Ureter (tissue), 1 donor: ENCODE results near the gene MED15. TPM values are rescaled to one million over a fixed set of nuclear protein-coding genes. Genes with fewer than 3 reads are reported as not detected.
A peak's percentile ranks its signal among the peaks of the same experiment; 100 is the strongest.
"Not testable (repeated sequence)": the region's sequence is repeated elsewhere in the genome, so short reads cannot be mapped to it uniquely, and the experiment has no call there.

Experiments
- DNase-seq: peaks from one replicate; pipeline ENCODE4 v3.0.0-alpha.2; 2020; ENCODE audit warnings: low spot score
- total RNA-seq: library from RNA; stranded (reverse); gene quantifications from one replicate; pipeline ENCODE4 v1.2.4, GENCODE V29; 2023
- donor health status: DM: yes; HTN: yes; CAD: no.

Gene MED15, protein sequence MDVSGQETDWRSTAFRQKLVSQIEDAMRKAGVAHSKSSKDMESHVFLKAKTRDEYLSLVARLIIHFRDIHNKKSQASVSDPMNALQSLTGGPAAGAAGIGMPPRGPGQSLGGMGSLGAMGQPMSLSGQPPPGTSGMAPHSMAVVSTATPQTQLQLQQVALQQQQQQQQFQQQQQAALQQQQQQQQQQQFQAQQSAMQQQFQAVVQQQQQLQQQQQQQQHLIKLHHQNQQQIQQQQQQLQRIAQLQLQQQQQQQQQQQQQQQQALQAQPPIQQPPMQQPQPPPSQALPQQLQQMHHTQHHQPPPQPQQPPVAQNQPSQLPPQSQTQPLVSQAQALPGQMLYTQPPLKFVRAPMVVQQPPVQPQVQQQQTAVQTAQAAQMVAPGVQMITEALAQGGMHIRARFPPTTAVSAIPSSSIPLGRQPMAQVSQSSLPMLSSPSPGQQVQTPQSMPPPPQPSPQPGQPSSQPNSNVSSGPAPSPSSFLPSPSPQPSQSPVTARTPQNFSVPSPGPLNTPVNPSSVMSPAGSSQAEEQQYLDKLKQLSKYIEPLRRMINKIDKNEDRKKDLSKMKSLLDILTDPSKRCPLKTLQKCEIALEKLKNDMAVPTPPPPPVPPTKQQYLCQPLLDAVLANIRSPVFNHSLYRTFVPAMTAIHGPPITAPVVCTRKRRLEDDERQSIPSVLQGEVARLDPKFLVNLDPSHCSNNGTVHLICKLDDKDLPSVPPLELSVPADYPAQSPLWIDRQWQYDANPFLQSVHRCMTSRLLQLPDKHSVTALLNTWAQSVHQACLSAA
- total RNA-seq = 119 TPM

DNA sequence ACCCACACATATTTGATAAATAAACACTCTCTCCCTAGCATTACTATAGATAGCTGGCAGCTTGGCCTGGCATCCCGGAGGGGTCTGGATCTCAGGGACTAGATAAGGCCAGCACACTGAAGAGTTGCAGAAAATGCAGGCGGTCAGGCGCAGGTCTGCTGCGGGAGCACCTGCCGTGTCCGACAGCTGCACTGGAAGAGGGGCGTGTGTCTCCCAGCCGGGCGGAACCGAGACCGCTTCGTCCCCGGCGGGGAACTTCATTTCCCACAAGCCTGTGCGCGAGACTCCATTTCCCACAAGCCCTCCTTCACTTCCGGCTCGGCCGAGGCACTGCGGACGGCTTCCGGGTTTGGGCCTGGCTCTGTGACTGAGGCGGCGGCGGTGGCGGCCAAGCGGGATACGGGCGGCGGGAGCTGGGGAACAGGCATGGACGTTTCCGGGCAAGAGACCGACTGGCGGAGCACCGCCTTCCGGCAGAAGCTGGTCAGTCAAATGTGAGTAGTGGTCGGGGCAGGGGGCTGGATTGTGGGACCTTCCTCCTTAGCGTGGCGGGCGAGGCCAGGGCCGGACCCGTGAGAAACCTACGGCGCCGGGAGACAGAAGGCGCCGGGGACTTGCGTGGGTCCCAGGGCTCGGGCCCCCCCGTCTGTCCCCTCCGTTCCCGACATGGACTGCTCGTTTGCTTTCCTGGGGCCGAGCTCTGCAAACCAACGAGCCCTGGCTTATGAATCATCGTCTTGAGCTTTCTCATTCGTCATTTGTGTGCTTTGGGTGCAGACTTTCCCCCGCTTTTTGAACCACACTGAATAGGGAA, at the start of gene MED15:
Gene MED15, plus strand, starts transcription at position 358 of the 814 bp plus-strand sequence. Its CDS starts 69 bp downstream, at position 427.
- peak; percentile 92 for DNase-seq

DNA sequence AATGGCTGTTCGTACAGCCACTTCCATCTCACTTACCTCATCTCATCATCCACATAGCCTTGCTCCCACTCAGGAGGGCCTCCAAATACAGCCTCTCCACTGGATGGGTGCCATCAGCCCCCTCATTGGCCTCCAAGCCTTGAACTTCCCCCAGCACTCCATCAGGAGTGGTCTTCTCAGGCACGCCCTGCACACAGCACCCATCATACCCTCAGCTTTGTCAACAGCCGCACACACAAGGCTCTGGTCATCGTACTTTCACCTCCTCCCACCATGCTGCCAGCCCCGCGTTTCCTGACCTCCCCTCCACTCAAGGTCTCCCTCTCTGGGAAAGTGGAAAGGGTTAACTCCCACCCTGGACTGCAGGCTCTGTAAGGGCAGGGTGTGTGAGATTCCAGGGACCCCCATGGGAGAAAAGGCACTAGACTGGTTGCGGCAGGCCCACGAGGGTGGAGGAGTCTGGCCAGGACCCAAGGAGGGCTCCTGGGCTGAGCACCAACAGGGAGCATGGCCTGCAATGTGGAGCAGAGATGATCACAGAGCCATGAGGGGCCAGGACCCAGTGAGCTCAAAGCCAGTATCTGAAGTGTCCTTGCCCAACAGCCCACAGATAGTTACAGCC, 48.8 kb upstream of the MED15 start:
- no peak for DNase-seq

DNA sequence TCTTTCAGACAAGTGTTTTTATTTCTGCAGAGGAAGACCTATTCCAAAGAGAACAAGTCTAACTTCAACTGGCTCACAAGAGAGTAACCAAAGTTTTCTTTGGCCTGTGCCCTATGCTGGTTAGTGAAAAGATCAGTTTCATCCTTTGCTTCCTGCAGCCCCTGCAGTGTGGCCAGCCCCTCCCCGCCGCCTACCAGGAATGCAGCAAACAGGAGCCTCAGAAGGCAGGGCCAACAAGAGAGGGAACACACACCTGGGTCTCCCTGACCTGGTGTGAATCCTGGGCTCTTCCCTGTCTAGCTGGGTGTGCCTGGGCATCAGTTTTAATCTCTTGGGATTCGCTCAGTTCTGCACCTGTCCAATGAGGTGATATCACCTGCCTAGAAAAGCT, 48.3 kb upstream of the MED15 start:
- no peak for DNase-seq

DNA sequence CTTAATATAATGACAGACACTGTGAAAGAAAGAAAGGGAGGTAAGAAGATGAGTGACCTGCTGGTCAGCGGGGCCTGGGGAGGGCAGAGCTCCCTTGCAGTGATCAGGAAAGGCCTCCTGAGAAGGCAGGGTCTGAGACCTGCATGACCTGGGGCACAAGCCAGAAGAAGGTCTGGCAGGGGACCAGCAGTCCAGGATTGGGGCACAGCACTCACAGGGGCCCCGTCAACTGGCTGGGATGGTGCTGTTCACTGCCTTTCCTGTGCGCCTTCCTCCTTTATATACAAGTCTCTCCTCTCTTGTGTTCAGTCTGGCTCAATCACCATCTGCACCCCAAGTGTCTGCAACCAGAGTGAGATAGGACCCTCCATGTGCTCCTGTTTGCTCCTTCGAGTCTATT, 47.5 kb upstream of the MED15 start:
- DNase-seq = no peak

DNA sequence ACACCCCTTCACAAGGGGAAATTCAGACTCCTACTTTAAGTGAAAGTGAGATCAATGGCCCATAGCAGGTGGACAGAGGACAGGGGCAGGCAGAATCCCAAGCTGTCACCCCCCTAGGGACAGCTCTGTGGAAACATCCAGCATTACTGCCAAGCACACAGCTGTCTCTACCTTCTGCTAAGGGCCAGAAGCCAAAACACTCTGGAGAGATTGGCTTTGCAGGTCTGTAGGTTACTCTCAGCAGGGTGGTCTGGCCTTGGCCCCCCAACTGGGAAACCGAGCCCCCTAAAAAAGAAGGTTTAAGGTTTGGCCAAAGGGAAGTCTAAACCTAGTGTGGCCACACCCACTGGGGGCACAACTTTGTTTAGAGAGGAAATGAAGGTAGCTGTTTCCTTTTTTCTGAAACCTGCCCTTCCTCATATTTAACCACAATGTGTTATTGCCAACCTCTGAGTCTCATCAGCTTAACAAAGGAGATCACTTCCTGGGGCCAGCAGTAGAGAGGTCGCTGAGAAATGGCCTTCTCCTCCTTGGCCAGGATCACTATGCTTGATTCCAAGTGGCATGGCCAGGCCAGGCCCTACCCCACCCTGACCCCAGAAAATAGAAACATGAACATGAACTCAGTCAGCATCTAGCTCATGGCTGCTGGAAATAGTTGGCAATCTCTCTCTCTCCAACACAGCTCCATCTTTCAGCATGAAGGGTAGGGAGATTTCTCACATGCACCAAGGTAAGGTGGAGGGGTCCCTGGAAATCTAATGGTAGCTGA, 43.9 kb upstream of the MED15 start:
- DNase-seq = no peak

DNA sequence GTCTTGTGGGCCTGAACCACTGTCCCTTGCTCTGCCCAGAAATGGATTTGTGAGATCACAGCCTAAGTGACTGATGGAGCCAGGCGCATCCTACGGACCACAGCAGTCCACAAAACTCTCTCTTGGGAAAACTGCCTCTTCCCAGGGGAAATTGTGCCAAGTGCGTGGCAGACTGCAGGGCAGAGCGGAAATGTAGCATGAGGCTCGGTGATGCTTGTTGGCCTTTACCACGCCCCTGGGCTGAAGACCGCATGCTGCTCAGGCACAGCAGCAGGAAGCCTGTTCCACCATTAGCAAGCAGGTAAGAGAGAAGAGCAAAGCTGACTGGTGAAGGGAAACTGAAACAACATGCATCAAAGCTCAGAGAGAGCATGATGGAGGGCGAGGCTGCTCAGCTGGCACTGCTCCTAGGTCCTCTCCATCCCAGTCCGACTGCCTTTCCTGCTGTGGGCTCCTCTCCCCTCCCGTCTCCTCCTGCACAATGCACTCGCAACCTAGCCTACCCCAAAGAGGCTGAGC, 43.3 kb upstream of the MED15 start:
- no peak for DNase-seq

DNA sequence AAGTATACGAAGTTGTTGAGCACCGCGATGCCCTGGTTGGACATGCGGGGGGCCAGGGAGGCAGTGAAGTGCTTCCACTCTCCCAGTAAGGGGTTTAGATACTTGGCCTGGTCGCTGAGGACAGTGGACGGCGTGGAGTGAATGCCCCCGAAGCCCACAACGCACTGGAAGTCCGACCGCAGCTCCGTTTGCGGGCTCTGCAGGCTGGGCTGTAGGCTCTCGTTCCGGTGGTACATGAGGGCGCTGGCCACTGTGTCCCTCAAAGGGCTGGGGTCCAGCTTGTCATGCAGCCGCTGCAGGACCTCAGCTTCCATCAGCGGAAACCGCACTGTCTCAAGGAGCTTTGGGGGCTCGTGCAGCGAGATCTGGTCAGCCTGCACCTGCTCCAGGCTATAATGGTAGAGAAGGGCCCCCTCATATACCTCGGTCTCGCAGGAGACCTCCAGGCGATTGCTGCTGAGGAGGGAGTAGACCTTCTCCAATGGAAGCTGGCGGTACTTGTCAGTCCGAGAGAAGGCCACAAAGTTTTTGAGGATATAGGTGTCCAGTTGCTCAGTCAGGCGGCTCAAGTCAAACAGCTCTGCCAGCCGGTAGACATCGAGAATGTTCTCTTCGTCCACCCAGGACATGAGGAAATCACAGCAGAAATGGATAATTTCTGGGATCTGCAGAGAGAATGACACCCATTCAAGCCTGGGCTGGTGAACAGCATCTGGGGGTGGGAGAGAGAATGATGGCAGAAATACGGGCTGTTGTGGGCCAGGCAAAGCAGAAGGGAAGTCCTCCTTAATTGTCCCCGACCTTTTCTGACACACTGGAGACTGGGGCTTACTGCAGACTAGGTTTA, 42.3 kb upstream of the MED15 start:
- no peak for DNase-seq

DNA sequence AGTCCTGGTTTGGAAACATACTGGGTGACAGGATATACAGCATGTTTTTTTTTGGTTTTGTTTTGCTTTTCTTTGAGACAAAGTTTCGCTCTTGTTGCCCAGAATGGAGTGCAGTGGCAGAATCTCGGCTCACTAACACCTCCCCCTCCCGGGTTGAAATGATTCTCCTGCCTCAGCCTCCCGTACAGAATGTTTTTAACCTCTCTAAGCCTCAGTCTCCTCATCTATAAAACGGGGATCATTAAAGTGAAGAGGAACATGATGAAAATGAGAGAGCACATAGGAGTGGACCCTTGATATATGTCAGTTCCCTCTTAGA, 41.7 kb upstream of the MED15 start:
- no peak for DNase-seq

DNA sequence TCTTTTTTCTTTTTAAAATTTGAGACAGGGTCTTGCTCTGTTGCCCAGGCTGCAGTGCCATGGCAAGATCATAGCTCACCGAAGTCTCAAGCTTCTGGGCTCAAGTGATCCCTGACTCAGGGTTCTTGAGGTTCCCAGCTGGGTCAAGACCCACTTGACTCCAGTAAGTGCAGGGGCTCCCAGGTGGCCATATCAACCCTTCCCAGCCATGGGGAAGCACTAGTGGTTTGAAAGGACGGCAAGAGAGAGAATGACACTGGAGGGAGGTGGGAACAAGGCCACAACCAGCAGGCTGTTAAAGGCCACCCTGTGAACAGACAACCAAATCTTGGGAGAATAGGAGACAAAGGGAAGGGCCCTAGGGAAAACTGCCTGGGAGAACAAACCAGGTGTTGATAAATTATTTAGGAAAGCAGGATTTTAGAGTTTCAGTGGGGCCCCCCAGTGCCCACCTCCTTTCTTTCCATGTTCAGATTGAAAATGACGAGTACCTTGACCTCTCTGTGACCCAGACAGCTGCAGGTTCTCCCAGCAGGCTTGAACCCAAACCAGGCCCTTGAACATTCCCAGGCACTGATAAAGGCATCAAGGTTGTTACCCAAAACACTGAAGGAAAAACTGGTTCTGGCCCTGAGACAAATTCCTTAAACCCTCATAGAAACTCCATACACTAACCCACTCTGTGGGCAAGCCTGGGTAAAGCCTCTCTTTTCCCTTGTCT, 40.6 kb upstream of the MED15 start:
- no peak for DNase-seq

DNA sequence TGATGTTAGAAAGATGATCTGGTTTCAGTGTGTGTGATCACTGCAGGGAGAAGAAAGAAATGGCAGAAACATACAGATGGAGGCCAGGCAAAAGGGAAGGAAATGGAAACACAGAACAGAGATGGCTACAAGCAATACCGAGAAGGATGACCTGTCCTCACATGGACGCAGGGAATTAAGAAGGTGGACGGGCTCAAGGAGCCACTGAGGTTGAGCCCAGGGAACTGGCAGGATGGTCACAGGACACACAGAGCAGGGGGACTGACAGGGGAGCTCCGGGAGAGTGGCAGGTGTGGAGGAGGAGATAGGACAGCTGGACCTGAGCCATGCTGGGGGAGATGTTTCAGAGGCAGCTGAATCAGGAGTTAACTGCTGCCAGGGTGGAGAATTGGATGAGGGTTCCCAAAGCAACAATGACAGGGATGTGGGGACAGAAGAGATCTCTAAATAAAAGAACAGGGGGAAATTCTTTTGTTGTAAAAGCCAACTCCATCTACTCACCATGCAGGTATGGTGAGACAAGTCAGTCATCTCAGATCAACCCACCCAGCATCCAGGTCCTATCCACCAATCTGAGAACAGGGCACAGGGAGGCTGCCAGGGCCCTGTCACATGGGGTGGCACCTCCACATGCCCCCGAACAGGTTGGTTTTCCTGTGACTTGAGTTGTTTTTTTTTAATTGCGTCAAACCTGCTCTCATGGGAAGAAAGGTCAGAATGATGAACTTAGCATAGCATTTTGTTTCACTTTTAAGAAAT, 38.1 kb upstream of the MED15 start:
- DNase-seq = no peak

DNA sequence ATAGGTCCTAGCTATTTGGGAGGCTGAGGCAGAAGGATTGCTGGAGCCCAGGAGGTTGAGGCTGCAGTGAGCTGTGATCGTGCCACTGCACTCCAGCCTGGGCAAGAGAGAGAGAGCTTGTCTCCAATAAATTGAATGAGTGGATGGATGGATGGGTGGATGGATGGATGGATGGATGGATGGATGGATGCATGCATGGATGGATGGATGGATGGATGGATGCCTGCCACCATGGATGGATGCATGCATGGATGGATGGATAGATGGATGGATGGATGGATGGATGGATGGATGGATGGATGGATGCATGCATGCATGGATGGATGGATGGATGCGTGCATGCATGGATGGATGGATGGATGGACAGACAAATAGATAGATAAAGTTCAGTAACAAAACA, 36.9 kb upstream of the MED15 start:
- not testable (repeated sequence) for DNase-seq

DNA sequence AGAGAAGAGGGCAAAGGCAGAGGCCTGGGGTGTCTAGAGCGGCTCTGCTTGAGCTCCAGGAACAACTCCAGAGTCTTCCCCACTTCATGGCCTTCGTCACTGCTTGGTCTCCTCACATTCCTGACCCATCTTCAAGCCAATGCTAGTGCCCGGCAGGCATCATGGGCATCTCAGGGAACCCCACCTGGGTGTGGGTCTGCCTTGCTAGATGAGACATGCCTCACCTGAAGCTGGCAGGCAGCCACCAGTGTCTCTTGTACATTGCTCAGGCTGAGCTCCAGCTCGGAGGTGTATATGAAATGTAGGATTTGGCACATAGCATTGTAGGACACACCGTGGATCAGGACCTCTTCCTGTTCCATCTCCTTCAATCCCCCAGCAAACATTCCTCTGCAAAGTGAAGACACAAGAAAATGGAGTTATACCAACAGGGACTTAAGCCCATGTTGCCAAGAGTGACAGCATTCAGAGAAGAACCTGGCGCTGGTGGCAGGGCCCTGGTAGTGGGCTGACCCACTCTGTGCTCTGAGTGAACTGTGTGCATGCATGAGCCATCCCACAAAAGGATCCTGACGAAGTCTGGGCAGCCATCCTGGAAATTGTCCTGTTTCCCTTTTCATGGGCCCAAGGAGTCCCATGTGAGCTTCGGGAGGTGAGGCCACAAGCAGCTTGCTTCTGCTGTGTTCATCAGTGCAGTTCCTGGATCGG, 36.1 kb upstream of the MED15 start:
- DNase-seq = no peak

DNA sequence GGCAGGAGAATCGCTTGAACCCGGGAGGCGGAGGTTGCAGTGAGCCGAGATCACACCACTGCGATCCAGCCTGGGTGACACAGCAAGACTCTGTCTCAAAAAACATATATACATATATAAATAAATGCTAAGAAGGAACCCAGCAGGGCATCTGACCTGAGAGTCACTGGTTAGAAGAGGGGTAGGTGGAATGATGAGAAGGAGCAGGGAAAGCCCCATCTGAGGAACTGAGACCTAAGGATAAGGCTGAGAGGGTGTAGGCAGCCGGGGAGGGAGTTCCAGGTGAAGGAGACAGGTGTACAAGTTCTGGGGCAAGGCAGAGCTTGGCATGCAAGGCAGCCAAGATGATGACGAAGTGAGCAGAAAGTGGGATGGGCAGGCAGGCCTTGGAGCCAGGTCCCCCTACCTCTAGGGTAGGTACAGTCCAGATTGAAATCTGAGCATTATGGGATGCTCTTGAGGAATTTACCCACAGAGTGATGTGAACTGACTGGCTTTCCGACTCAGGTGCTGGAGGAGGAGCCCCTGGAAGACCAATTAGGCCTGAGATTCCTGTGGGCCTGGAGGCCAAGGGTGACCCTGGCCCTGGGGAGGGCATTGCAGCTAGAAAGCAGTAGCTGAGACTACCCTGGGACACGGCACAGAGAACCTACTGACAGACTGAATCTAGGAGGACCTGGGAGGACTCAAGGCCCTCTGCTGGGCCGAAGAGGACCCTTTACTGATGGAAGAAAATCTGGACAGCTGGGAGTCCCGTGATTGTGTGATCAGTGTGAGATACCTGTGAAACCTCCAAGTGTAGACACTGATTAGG, 34.6 kb upstream of the MED15 start:
- no peak for DNase-seq

DNA sequence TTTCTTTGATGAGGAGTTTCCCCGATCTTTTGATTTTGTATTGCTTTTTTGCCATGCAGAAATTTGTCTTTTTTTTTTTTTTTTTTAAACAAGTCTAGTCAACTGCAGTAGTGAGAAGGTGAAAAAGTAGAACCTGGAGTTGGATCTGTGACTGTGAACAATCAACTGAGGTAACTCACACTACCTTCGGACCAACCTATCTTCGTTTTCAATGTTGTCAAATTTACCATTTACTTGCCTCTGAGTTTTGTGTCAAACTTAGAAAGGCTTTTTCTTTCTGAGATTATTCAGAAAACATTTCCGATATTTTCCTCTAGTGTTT, 32.3 kb upstream of the MED15 start:
- no peak for DNase-seq

DNA sequence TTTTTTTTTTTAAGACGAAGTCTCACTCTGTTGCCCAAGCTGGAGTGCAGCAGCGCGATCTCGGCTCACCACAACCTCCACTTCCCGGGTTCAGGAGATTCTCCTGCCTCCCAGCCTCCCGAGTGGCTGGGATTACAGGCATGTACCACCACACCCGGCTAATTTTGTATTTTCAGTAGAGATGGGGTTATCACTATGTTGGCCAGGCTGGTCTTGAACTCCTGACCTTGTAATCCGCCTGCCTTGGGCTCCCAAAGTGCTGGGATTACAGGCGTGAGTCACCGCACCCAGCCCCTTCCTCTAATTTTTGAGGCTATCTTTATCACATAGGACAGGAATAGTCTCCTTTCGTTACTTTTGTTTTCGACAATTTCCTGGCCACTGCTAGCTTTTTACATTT, 31.8 kb upstream of the MED15 start:
- DNase-seq = not testable (repeated sequence)

DNA sequence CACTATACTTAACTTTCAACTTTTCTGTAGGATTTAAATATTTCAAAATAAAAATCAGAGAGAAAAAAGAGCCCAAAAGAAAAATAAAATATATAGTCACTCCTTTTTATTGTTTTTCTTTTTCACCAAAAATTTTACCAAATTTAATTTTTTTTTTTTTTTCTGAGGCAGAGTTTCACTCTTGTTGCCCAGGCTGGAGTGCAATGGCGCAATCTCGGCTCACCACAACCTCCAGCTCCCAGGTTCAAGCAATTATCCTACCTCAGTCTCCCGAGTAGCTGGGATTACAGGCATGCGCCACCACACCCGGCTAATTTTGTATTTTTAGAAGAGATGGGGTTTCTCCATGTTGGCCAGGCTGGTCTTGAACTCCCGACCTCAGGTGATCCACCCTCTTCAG, 29.4 kb upstream of the MED15 start:
- DNase-seq = not testable (repeated sequence)

DNA sequence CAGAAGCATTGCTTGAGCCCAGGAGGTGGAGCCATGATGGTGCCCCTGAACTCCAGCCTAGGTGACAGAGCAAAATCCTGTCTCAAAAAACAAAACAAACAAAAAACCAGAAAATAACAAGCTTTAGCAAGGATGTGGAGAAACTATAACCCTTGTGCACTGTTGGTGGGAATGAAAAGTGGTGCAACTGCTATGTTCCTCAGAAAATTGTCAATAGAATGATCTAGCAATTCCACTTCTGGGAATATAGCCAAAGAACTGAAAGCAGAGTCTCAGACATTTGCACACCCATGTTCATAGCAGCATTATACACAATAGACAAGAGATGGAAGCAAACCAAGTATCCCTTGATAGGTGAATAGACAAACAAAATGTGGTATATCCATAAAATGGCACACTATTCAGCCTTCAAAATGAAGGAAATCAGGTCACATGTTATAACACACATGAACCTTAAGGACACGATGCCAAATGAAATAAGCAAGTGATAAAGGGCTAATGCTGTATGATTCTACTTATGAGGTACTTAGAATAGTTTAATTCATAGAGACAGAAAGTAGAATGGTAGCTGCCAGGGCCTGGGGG, 27.7 kb upstream of the MED15 start:
- no peak for DNase-seq
